GM12872 (cell line): Measurements from ENCODE around the gene KCNG1.

Experiments
- CTCF ChIP-seq: IDR thresholded peaks from 3 replicates; pipeline ENCODE4 v1.5.1; 2011; ENCODE audit warnings: low read depth, mild to moderate bottlenecking, low read length, moderate library complexity; ENCODE audit not compliant: insufficient read depth

The KCNG1 gene

DNA sequence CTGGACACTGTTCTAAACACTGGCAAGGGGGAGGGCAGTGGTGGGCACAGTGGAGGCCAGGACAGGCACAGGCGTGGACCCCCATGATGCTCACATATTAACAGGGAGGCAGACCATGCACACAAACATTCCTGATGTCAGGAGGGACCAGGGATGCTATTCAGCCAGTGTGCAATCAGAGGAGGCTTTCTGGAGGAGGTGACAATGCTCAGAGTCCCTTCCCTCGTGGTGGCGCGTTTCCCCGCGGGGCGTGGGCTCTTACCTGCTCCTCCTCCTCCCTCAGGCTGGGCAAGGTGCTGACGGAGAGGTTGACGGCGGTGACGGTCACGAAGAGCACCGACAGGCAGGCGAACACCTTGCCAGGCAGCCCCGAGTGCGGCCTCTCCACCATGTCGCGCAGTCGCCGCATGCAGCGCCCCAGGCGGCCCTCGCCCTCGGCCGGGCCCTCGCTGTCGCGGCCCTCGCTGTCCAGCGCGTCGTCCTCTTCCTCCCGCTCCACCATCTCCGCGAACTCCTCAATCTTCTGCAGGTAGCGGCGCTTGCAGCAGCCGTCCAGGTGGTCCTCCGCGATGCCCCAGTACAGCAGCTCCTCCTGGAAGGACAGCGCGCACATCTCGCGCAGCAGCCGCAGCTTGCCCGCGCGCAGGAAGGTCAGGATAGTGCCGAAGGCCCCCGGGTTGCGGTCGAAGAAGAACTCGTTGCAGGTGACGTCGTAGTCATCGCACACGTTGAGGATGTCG lies 13.4 kb downstream of the KCNG1 start:
- no peak for TF ChIP-seq CTCF

- no peak for TF ChIP-seq CTCF
These were observed 14.2 kb downstream of the KCNG1 start for GRCh38 chr20:51008718-51009117.

DNA sequence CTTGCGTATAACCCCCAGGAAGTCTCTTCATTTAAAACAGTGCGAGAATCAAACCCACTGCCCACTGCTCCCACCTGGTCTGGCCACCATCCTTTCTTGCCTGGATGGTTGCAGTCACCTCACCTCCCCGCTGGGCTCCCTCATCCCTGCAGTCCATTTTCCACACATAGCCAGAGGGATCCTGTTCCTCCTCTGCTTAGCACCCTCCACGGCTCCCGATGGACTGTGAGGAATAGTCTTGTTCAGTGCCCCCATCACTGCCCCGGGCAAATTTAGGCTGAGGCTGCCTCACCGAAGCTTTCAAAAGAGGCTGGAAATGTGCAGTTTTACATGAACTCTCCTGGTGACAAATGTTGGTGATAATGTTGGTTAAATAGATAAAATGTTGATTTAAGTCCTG lies 17.7 kb downstream of the KCNG1 start:
- no peak for TF ChIP-seq CTCF

- no peak for TF ChIP-seq CTCF
These were observed 18.1 kb downstream of the KCNG1 start for GRCh38 chr20:51004781-51005180.

DNA sequence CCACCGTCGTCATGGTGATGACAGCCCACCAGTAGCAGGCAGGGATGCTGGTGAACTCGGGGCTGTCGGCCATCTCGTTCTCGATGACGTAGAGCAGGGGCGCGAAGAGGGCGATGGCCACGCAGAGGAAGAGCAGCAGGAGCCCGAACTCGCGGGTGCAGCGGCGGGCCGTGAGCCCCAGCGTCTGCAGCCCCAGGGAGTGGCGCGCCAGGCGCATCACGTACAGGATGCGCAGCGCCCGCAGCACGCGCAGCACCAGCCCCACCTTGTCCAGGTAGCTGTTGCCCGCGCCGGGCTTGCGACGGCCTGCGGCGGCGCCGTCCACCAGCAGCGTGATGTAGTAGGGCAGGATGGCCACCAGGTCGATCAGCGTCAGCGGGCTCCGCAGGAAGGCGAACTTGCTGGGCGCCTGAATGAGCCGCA lies 18.6 kb downstream of the KCNG1 start:
- no peak for TF ChIP-seq CTCF

DNA sequence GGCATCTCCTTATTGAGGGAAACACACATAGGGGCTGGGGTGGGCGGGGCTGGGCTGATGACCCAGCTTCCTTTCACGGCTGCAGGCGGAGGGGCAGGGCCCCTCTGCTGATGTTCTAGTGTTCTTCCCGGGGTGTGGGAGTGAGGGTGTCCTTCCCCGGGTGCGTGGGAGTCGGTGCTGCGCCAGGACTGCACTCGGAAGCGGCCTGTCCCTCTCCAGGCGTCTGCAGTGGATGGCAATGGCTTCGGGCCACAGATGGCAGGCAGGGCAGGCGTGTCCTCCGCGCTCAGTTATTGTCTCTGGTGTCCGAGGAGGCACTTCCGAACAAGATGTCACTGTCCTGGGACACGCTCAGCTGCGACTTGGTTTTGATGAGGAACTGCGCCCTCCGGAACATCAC lies 19.2 kb downstream of the KCNG1 start:
- no peak for TF ChIP-seq CTCF

DNA sequence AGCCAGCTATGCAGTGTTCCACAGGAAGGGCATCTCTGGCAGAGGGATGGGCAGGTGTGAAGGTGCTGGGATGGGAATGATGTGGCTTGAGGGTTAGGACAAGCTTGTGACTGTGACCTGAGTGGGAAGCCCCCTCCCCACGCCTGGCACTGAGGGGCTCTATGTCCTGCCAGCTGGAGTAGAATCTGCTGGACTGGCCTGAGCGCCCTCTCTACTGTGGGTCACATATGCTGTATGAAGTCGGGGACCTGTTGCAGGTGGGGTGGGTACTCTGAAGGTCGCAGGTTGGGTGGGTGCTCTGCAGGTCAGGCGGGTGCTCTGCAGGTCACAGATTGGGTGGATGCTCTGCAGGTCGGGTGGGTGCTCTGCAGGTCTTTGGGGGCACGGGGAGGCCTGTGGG lies 20.3 kb downstream of the KCNG1 start:
- no peak for TF ChIP-seq CTCF
